HepG2 (cell line): ENCODE measurements around the gene GPN2.

Source experiments
- BRD4 ChIP-seq: sonication (generic); formaldehyde crosslinking; IDR thresholded peaks from 2 replicates; pipeline ENCODE4 v1.4.0; 2020; ENCODE audit warnings: missing genetic modification reagents
- NFYB ChIP-seq: sonication (generic); formaldehyde crosslinking; IDR thresholded peaks from 2 replicates; pipeline ENCODE4 v1.4.0; 2020; ENCODE audit warnings: missing genetic modification reagents
- POLR2A ChIP-seq, 2 experiments: IDR thresholded peaks; 2 replicates each; pipeline ENCODE4 v1.6.1; 2011; ENCODE audit warnings: low read depth in 2 of 2, low read length in 2 of 2, mild to moderate bottlenecking in 1 of 2, moderate library complexity in 1 of 2; ENCODE audit not compliant: insufficient read depth in 1 of 2
- RAD21 ChIP-seq: fragments of 450-650 bp; formaldehyde crosslinking; IDR thresholded peaks from 2 replicates; pipeline ENCODE4 v1.5.0; 2020; ENCODE audit warnings: mild to moderate bottlenecking
- TCF7L2 ChIP-seq: IDR thresholded peaks from 2 replicates; pipeline ENCODE4 v1.6.1; 2011; ENCODE audit warnings: mild to moderate bottlenecking, low read depth, low read length, moderate library complexity
- ZFP41 ChIP-seq: sonication (generic); formaldehyde crosslinking; IDR thresholded peaks from 2 replicates; pipeline ENCODE4 v1.4.0; 2020; ENCODE audit warnings: mild to moderate bottlenecking, missing genetic modification reagents, borderline replicate concordance
- ZNF121 ChIP-seq: sonication (generic); formaldehyde crosslinking; IDR thresholded peaks from 2 replicates; pipeline ENCODE4 v1.5.0; 2020; ENCODE audit warnings: mild to moderate bottlenecking, missing genetic modification reagents
- TF ChIP-seq, protein P1 (sequence below): sonication (generic); formaldehyde crosslinking; conservative IDR thresholded peaks from 2 replicates; pipeline ENCODE4 v1.4.0; 2020; ENCODE audit warnings: missing genetic modification reagents
- TF ChIP-seq, protein P2 (sequence below): sonication (generic); formaldehyde crosslinking; IDR thresholded peaks from 2 replicates; pipeline ENCODE4 v1.5.1; 2020; ENCODE audit warnings: mild to moderate bottlenecking, missing genetic modification reagents, moderate library complexity
- TF ChIP-seq, protein P3 (sequence below): sonication (generic); formaldehyde crosslinking; IDR thresholded peaks from 2 replicates; pipeline ENCODE4 v1.5.0; 2020; ENCODE audit warnings: mild to moderate bottlenecking, missing genetic modification reagents, moderate library complexity

DNA sequence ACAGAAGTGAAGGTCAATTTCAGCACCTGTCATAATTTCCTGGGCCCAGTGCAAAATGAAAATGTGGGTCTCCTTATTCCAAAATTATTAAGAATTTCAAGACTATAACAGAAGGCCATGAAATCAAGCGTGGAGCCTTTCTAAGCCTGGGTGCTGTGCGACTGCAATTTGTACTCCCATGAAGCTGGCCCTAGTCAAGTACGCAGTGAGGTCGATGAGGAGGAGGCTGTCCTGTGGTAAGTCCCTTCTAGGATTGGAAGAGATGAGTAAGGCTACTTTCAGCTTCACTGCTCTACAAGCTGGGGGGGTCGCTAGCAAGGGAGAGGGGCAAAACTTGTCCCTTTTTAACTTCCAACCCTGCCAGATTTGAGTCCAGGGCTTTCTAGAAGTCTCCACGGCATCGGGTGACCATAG is 31.1 kb upstream of the GPN2 start:
- no peak for TF ChIP-seq NFYB (CRISPR knock-in tag)
- TF ChIP-seq, protein P1, sequence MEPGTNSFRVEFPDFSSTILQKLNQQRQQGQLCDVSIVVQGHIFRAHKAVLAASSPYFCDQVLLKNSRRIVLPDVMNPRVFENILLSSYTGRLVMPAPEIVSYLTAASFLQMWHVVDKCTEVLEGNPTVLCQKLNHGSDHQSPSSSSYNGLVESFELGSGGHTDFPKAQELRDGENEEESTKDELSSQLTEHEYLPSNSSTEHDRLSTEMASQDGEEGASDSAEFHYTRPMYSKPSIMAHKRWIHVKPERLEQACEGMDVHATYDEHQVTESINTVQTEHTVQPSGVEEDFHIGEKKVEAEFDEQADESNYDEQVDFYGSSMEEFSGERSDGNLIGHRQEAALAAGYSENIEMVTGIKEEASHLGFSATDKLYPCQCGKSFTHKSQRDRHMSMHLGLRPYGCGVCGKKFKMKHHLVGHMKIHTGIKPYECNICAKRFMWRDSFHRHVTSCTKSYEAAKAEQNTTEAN (CRISPR knock-in tag), result no peak
- TF ChIP-seq, protein P2, sequence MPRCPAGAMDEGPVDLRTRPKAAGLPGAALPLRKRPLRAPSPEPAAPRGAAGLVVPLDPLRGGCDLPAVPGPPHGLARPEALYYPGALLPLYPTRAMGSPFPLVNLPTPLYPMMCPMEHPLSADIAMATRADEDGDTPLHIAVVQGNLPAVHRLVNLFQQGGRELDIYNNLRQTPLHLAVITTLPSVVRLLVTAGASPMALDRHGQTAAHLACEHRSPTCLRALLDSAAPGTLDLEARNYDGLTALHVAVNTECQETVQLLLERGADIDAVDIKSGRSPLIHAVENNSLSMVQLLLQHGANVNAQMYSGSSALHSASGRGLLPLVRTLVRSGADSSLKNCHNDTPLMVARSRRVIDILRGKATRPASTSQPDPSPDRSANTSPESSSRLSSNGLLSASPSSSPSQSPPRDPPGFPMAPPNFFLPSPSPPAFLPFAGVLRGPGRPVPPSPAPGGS (CRISPR knock-in tag), result no peak
- TF ChIP-seq TCF7L2, result no peak
- TF ChIP-seq, protein P3, sequence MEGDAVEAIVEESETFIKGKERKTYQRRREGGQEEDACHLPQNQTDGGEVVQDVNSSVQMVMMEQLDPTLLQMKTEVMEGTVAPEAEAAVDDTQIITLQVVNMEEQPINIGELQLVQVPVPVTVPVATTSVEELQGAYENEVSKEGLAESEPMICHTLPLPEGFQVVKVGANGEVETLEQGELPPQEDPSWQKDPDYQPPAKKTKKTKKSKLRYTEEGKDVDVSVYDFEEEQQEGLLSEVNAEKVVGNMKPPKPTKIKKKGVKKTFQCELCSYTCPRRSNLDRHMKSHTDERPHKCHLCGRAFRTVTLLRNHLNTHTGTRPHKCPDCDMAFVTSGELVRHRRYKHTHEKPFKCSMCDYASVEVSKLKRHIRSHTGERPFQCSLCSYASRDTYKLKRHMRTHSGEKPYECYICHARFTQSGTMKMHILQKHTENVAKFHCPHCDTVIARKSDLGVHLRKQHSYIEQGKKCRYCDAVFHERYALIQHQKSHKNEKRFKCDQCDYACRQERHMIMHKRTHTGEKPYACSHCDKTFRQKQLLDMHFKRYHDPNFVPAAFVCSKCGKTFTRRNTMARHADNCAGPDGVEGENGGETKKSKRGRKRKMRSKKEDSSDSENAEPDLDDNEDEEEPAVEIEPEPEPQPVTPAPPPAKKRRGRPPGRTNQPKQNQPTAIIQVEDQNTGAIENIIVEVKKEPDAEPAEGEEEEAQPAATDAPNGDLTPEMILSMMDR (CRISPR knock-in tag), result no peak
- no peak for TF ChIP-seq RAD21
- TF ChIP-seq ZFP41 (CRISPR knock-in tag), result no peak
- no peak for TF ChIP-seq BRD4 (CRISPR knock-in tag)
- TF ChIP-seq ZNF121 (CRISPR knock-in tag), result no peak
- TF ChIP-seq POLR2A (IDR thresholded peaks at IDR 0.05; ENCODE audit: insufficient read depth in 1 of 2, low read depth in 2 of 2, low read length in 2 of 2), result no peak
